NCI-H1092 (cell line): ENCODE measurements around the gene NCOA3.
A peak's percentile ranks its signal among the peaks of the same experiment; 100 is the strongest.
"Not testable (repeated sequence)": the region's sequence is repeated elsewhere in the genome, so short reads cannot be mapped to it uniquely, and the experiment has no call there.

Experiments used
- DNase-seq: peaks from one replicate; lab custom pipeline; 2025; lab: John Stamatoyannopoulos, UW

Gene NCOA3

DNA sequence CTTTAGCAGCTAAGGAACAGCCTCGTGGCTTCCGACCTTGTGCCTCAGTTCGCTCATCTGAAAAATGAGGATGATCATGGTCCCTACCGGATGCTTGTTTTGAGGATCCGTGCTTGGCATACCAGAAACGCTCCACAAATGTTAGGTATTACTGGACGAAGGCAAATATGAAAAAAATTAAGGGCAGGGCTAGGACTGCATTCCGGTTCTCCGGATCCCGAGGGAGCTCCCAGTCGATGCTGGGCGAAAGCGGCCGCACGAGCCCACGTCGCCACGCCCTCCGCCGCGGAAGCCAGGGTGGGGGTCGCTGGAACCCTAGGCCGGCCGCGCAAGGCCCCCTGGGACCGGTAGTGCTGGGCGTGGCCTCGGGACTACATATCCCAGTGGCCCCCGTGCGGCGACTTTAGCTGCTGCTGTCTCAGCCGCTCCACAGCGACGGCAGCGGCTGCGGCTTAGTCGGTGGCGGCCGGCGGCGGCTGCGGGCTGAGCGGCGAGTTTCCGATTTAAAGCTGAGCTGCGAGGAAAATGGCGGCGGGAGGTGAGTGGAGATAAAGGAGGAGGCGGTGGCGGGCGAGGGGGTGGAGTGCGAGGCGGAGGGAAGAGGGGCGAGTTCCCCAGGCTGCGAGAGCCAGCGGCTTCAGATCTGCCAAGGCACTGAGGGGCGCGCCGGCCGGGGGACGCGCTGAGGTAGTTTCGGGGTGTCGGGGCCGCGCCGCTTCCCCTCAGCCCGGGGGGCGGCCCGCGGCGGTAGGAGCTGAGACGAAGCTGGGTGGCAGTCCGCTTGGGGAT is at the start of gene NCOA3:
Gene NCOA3, plus strand, starts transcription at position 406 of the 789 bp plus-strand sequence. CDS start 120,361 bp downstream, outside the sequence.
- DNase-seq = peak; percentile 95

DNA sequence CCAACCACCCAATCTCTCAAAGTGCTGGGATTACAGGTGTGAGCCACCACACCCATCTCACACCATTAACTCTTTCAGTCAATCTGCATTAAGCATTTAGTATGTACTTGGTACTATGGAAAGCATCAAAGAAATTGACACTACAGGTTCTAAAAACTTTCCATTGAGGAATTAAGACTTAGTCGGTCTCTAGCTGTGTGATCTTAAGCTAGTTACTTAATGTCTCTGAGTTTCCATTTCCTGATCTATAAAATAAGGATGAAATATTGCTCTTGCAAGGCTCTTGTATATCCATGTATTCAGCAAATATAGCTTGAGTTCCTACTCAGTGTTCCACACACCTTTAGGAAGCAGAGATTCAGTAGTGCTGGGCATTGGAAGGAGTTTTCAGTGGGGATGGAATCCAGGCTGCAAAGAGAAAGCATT is 48.9 kb upstream of the NCOA3 start:
- DNase-seq = no peak

DNA sequence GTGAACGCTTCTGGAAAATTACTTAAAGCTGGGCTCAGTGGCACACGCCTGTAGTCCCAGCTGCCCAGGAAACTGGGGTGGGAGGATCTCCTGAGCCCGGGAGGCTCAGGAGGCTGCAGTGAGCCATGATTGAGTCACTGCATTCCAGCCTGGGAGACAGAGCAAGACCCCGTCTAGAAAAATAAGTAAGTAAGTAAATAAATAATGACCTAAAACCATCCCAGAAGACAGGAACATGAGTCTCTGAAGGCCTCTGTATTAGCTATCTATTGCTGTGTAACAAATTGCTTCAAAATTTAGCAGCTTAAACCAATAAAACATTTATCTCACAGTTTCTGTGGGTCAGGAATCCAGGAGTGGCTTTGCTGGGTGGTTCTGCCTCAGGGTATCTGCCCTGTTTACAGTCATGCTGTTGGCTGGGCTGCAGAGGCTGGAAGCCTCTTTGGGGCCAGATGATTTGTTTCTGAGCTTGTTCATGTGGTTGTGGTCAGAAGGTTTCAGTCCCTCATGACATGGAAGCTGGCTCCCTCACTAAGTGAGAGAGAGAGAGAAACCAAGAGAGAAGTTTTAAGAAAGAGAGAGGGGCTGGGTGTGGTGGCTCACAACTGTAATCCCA is 48.4 kb upstream of the NCOA3 start:
- DNase-seq = no peak

DNA sequence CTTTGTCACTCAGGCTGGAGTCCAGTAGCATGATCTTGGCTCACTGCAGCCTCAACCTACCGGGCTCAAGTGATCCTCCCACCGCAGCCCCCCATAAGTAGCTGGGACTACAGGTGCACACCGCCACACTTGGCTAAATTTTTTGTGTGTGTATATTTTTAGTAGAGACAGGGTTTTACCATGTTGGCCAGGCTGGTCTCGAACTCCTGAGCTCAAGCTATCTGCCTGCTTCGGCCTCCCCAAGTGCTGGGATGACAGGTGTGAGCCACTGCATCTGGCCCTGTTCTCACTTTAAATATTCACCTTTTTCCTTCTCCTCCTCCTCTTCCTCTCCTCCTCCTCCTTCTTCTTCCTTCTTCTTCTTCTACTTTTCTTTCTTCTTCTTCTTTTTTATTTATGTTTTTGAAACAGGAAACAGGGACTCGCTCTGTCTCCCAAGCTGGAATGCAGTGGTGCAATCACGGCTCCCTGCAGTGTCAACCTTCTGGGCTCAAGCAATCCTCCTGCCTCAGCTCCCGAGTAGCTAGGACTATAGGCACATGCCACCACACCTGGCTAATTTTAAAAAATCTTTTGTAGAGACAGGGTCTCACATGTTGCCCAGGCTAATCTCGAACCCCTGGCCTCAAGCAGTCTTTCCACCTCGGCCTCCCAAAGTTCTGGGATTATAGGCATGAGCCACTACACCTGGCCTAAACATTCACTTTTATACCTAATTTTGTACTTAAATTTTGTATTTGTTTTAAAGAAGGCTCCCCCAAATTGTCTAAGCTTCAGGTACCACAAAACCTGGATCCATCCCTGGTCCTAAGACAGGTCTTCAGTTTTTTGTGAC is 47.2 kb upstream of the NCOA3 start:
- no peak for DNase-seq

DNA sequence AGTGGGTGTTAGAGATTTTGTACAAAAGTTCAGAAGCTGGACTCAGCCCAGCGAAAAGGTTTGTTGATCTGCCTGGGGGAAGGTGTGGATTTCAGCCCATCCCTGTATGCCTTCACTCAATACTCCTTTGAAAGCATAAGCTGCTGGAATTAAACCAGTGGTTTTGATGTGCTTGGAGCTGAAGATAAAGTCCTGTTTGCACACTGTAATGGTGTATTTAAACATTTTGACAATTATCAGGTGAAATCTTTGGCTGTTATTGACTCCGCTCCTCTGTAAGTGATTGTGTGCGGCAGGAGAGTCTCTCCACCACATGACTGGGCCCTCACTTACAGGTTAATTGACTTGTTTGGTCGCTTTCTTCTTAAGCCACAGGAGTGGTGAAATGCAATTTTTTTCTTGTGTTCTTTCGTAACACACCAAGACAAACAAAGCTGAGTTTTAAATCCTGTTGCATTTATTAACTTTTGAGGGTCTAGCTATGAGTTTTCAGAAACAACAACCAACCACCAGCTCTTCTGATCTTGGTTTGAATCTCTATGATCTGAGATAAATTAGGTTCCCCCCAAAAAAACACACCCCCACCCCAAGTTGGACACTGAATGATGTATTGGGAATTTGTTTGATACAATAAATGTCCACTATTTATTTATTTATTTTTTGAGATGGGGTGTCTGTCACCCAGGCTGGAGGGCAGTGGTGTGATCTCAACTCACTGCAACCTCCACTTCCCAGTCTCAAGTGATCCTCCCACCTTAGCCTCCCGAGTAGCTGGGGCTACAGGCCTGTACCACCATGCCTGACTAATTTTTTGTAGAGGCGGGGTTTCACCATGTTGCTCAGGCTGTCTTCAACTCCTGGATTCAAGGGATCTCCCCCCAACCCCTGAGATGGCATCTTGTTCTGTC is 46.3 kb upstream of the NCOA3 start:
- no peak for DNase-seq

DNA sequence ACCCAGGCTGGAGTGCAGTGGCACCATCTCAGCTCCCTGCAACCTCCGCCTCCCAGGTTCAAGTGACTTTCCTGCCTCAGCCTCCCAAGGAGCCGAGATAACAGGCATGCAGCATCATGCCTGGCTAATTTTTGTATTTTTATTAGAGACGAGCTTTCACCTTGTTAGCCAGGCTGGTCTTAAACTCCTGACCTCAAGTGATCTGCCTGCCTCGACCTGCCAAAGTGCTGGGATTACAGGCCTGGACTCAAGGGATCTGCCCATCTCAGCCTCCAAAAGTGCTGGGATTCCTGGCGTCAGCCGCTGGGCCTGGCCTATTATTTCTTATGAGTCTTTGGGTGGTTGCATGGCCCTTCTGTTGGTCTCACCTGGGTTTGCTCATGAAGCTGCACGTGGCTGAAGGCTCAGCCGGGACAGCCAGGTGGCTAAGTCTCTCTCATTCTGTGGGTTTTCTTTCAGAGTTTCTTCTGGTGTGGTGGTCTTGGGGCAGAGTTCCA is 45.6 kb upstream of the NCOA3 start:
- DNase-seq = no peak

DNA sequence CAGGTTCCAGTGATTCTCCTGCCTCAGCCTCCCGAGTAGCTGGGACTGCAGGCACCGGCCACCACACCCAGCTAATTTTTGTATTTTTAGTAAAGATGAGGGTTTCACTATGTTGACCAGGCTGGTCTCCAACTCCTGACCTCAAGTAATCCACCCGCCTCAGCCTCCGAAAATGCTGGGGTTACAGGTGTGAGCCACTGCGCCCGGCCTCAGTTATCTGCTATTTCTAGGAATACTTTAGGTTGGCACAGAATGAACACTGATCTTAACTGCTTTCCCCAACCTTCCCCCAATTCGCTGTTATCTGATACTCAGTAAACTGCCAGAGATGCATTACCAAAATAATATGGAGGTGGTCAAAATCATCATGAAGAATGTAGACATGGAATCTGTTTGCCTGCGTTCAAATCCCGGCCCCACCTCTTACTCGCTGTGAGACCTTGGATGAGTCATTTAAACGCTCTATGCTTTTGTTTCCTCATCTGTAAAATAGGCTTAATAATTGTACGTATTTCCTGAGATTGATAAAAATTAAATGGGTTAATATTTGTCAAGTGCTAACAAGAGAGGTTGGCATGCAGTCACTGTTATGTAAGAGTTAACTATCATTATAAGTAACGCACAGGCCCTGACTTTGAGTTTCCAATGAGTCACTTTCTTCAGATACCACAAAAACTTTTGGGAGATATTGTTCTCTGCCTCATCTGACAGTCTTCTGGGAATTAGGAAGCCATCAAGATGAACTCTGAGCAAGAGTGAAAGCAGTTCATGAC is 44.5 kb upstream of the NCOA3 start:
- DNase-seq = no peak

DNA sequence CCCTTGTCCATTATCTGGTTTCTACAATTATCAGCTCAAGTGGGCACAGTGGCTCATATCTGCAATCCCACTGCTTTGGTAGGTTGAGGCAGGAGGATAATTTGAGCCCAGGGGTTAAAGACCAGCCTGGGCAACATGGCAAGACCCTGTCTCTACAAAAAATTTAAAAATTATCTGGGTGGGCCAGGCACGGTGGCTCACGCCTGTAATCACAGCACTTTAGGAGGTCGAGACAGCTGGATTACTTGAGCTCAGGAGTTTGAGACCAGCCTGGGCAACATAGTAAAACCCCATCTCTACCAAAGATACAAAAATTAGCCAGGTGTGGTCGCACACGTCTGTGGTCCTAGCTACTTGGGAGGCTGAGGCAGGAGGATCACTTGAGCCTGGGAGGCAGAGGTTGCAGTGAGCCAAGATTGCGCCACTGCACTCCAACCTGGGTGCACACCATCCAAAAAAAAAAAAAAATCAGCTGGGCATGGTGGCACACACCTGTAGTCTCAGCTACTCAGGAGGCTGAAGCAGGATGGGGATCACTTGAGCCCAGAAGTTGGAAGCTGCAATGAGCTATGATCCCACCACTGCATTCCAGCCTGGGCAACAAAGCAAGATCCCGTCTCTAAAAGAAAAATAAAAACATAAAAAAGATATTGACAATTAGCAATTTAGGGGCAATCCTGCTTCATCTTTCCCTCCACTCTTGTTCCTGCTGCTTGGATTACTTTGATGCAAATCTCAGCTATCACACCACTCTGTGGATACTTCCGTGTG is 43.2 kb upstream of the NCOA3 start:
- DNase-seq = not testable (repeated sequence)

DNA sequence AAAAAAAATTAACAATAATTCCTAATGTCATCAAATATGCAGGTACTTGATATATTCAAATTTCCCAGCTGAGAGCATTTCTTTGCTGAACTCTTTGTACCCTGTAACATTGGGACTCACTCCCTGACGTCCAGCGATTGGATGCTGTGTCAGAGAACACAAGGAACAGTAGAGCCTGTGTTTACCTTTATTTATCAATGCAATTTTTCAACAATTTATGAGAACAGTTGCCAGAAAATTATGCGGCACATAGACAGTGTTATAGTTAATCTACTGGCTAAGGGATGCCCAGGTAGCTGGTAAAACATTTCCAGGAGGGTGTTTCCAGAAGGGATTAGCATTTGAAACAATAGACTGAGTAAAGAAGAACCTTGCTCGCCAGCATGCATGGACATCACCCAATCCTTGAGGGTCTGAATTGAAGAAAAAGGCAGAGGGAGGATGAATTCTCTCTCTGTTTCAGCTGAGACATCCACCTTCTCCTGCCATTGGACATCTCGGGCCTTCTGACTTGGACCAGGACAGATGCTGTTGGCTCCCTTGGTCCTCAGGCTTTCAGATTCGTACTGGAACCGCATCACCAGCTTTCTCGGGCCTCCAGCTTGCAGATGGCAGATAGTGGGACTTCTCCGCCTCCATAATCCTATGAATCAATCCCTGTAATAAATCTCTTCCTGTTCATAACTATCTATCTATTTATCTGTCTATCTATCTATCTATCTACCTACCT is 42.2 kb upstream of the NCOA3 start:
- no peak for DNase-seq

DNA sequence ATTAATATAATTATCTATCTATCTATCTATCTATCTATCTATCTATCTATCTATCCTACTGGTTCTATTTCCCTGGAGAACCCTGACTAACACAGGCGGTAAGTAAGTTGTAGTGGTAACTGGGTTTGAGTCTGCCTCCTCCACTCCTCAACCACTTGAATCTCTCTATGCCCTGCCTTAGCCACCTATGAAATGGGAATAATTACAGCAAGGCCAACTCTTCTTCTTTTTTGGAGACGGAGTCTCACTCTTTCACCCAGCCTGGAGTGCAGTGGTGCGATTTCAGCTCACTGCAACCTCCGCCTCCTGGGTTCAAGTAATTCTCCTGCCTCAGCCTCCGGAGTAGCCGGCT is 41.0 kb upstream of the NCOA3 start:
- DNase-seq = not testable (repeated sequence)

DNA sequence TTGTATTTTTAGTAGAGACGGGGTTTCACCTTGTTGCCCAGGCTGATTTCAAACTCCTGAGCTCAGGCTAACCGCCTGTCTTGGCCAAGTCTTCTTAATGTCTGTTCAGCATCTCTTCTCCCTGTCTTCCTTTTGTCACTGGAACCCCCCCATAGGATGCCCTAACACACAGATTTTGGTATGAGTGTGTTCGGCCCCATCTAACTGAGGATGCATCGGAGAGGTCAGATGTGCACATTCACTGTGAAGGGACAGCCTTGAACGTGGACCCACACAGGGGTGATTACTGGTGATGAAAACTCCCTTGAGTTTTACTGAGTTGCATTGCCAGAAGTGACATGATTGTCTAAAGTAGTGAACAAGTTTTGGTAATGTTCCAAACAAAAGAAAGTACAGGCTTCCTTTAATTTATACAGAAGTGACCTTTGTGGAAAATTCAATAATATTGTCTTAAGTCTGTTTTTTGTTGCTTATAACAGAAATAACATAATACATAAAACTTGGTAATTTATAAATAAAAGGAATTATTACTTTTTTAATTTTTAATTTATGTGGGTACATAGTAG is 40.5 kb upstream of the NCOA3 start:
- no peak for DNase-seq

DNA sequence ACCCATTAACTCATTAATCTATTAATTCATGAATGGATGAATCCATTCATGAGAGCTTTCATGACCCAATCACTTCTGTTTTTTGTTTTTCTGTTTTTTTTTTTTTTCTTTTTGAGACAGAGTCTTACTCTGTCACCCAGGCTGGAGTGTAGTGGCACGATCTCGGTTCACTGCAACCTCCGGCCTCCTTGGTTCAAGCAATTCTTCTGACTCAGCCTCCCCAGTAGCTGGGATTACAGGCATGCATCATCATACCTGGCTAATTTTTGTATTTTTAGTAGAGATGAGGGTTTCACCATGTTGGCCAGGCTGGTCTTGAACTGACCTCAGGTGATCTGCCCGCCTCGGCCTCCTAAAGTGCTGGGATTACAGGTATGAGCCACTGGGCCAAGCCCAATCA is 39.8 kb upstream of the NCOA3 start:
- not testable (repeated sequence) for DNase-seq

DNA sequence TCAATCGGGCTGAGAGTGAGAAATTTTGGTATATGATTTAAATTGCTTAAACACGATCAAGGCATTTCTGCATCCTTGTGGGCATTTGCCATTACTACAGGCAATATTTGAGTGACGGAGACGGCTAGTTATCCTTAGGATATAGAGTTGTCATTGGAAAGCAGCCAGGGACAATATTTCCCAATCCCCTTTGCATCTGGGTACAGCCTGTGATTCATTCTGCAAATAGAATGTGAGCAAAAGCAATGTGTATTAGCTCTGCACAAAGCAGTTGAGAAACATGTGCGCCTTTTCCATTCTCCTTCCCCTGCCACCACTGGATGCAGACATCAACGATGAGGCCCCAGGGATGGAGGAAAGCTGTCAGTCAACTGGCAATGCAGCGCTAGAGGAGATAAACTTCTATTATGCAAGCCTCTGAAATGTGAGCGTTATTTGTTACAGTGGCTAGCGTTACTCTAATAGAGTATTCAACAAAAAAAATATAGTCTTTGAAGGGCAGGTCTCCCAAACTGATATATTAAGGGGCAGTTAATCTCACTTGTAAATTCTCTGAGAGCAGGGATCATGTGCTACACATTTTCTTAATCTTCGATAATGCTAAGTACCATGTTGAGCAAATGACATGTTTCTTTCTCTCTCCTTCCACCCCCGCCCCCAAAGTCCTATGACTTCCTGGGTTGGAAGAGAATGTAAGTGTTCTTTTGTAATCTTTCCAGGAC is 37.1 kb upstream of the NCOA3 start:
- DNase-seq = no peak

DNA sequence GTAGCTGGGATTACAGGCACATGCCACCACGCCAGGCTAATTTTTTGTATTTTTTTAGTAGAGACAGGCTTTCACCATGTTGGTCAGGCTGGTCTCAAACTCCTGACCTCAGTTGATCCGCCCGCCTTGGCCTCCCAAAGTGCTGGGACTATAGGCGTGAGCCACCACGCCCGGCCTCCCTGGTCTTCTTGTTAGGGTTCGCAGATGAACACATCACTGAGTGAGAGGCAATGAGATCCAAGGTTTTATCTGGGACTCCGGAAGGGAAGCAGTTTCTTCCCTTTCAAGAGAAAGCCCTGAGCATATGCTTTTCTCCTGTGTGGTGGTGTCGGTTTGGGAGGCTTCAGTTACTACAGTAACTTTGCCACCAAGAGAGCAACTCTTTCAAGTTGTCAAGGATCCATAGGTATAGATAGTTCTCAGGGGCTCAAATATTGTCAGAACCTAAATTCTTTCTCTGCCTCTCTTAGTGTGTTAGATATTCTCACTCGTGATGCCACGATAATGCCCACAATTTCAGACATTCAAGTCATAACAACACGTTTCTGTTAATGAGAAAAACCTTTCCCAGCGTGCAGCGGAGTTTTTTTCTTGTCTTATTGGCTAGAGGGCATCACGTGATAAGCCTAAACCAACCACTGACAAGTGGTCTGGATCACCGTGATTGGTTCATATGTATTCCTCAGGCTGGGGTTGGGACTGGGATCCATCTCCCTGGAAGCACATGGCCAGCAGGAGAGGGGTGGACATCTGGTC is 36.2 kb upstream of the NCOA3 start:
- no peak for DNase-seq

DNA sequence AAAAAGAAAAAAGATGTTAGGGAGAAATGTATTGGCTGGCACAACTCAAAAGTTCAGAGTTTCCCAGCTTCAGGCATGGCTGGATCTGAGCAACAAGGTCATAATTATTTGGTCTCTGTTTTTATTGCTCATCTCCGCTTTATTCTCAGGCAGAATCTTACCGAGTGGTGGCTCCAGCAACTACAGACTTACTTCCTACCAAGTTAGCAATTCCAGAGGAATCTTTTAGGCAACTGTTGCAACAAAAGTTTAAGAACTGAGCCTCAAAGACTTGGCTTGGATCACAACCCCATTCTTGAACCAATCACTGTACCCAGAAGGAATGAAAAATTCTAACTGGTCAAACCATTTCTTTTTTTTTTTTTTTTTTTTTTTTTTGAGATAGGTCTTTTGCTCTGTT is 35.5 kb upstream of the NCOA3 start:
- DNase-seq = no peak

DNA sequence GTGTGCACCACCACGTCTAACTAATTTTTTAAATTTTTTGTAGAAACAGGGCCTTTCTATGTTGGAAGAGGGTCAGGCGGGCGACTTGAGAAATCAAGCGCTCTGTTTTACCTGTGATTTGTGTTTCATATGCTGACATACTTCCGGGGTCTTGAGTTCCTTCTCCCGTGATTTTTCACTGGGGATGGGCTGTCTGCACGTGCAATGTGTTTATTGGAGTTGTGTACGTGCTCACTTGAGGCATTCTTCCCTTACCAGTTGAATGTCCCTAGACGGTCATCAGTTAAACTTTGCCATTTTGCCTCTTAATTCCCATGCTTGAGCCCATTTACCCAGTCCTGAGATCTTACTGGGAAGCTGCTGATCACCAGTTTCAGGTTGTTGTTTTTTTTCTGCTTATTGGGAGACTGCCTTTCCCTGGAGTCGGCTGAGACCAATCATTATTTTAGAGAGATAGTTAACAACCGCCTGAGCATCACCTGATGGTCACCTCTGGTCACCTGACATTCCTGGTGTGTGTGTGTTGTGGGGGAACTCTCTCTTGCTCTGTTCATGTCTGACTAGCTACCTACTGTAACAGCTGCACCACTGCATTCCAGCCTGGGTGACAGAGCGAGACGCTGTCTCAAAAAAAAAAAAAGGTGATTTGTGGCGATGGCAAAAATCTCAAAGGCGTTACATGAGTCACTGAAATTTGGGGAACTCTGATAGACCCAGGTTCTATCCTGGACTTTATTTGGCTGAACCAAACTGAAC is 34.8 kb upstream of the NCOA3 start:
- no peak for DNase-seq
